ENCODE data around the gene COMT. TPM values are rescaled to one million over a fixed set of nuclear protein-coding genes. Genes with fewer than 3 reads are reported as not detected.

COMT gene
- total RNA-seq, 1 experiment from 2014 or later = 109 TPM

DNA sequence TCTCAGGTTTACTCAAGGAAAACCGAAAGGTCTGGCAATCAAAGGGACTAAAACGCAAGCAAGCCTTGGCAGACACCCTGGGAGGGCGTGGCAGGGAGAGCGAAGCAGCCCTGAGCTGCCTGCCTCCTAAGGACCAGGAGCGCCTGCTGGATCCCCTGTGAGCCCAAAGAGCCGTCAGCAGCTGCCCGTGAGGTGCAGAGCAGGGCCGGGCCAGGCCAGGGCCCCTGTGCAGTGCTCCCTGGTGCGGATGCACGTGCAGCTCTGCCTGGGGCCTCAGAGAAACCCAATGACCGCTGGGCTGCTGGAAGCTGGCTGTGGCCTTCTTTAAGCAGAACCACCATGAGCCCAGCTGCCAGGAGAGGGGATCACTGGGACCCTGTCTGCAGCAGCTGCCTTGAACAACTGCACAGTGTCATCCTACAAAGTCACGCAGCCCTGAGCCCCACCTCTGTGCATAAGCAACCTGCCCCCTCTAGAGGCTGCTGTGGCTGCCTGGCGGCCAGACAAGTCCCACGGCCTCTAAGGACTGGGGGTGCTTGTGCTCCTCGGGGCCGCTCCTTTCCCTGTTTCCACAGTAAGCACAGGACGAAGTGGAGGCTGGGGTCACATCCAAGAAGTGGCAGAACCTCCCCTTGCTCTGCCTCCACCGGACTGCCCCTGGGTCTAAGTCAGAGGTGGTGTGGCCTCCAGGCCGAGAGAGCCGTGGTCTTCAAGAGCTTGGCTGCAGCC, 29.1 kb upstream of the COMT start:
- ATAC-seq (no peak), DNase-seq (ENCODE audit: low read depth, low spot score) (no peak)
- H2AFZ ChIP-seq (ENCODE audit: low read depth, low read length, poor library complexity, severe bottlenecking) = no peak overlapping the region
- no peak overlapping the region for H3K27ac ChIP-seq (ENCODE audit: low read depth, low read length)
- ChIA-PET POLR2A (no interaction called here), CTCF (interaction anchor here (3.4 to 5.2 kb wide), 2 partner anchors 156 to 181 kb away, joined by 28 to 123 read pairs; no protein-coding TSS in a partner anchor), RAD21 (ENCODE audit: low non-redundant PET in 1 of 2, low total read pairs in 2 of 2, uncharacterized antibody in 2 of 2, unreplicated experiment in 2 of 2) (no interaction called here)
- no peak overlapping the region for H3K4me3 ChIP-seq (replicated peaks in 1 of 2; ENCODE audit: low read depth in 1 of 2, low read length in 2 of 2)
- no peaks in the 10 kb centered on the region for H3K9me2 ChIP-seq (ENCODE audit: insufficient read depth)
- no peak for TF ChIP-seq POLR2AphosphoS5 (IDR thresholded peaks at IDR 0.05; ENCODE audit: low read depth, low read length)
- TF ChIP-seq SRF (IDR thresholded peaks at IDR 0.05; ENCODE audit: low read depth) = no peak
- TF ChIP-seq MAX (IDR thresholded peaks at IDR 0.05) = no peak
- TF ChIP-seq CTCF (IDR thresholded peaks at IDR 0.05 in 2 of 3, conservative IDR thresholded peaks at IDR 0.05 in 1 of 3; ENCODE audit: borderline replicate concordance in 1 of 3, insufficient read depth in 1 of 3, low read depth in 2 of 3, low read length in 2 of 3) = 0 out of 6 replicates have a peak, but pooled peaks of 1 of the 3 experiments have one; percentile 4
- H4K20me1 ChIP-seq (ENCODE audit: insufficient read depth) = no peaks in the 10 kb centered on the region
- BruUV-seq (replicated peaks) = no TSS peak
- no peak overlapping the region for H3K9ac ChIP-seq (ENCODE audit: low read length)
- H3K9me3 ChIP-seq (ENCODE audit: control insufficient read depth in 1 of 2, insufficient read depth in 1 of 2, low read depth in 1 of 2, low read length in 2 of 2) = no peaks in the 10 kb centered on the region
- no peaks in the 10 kb centered on the region for H3K79me2 ChIP-seq (ENCODE audit: insufficient read depth, low read length)
- H3K27me3 ChIP-seq (ENCODE audit: insufficient read depth, low read length) = no peaks in the 10 kb centered on the region
- H3K4me1 ChIP-seq (ENCODE audit: control insufficient read depth in 1 of 2, insufficient read depth in 2 of 2, low read length in 2 of 2) = no peaks in the 10 kb centered on the region
- no peak overlapping the region for H3K4me2 ChIP-seq (ENCODE audit: low read length)
- intact Hi-C loops (cut with micrococcal nuclease) = no loop called here
- no peaks in the 10 kb centered on the region for H3K36me3 ChIP-seq (ENCODE audit: control insufficient read depth in 1 of 2, insufficient read depth in 2 of 2, low read length in 2 of 2)

DNA sequence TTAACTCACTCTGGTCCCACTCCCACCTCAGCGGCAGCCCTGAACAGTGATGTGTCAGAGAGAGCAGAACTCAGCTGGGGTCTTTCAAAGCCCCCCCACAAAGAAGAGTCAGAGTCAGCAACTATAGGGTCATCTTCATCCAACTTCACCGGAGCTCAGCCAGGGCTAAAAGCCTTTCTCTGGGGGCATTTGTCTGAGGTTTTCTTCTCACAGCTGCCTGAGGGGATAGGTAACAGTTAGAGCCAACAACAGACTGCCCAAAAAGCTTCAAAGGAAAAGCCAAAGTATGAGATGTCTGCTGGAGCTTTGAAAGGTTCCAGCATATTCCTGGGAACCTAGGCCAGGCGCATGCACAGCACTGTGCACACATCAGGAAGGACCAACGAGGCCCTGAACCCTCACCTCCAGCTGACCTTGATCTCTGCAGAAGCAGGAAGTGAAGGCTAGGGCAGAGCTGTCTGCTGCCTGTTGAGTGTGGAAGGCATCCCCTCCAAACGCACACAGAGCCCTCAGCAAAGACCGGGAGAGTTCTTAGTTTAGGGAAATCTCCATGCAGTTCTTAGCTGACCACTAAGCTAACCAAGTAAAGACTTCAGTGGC, 28.1 kb upstream of the COMT start:
- Histone ChIP-seq H3K9me3 (ENCODE audit: control insufficient read depth in 1 of 2, insufficient read depth in 1 of 2, low read depth in 1 of 2, low read length in 2 of 2) (no peaks in the 10 kb centered on the region), H3K36me3 (ENCODE audit: control insufficient read depth in 1 of 2, insufficient read depth in 2 of 2, low read length in 2 of 2) (no peaks in the 10 kb centered on the region), H3K27ac (ENCODE audit: low read depth, low read length) (no peak overlapping the region), H3K4me2 (ENCODE audit: low read length) (no peak overlapping the region), H3K79me2 (ENCODE audit: insufficient read depth, low read length) (no peaks in the 10 kb centered on the region), H3K27me3 (ENCODE audit: insufficient read depth, low read length) (no peaks in the 10 kb centered on the region), H3K9me2 (ENCODE audit: insufficient read depth) (no peaks in the 10 kb centered on the region), H2AFZ (ENCODE audit: low read depth, low read length, poor library complexity, severe bottlenecking) (no peak overlapping the region), H4K20me1 (ENCODE audit: insufficient read depth) (no peaks in the 10 kb centered on the region), H3K9ac (ENCODE audit: low read length) (no peak overlapping the region), H3K4me1 (ENCODE audit: control insufficient read depth in 1 of 2, insufficient read depth in 2 of 2, low read length in 2 of 2) (no peaks in the 10 kb centered on the region), H3K4me3 (replicated peaks in 1 of 2; ENCODE audit: low read depth in 1 of 2, low read length in 2 of 2) (no peak overlapping the region)
- no peak for DNase-seq (ENCODE audit: low read depth, low spot score)
- intact Hi-C loops (cut with micrococcal nuclease) = no loop called here
- ChIA-PET POLR2A (no interaction called here), CTCF (interaction anchor here (0.7 to 5.2 kb wide), 3 partner anchors 157 to 190 kb away, joined by 3 to 123 read pairs (median 3); partner anchors contain the start of gene GP1BB), RAD21 (ENCODE audit: low non-redundant PET in 1 of 2, low total read pairs in 2 of 2, uncharacterized antibody in 2 of 2, unreplicated experiment in 2 of 2) (interaction anchor here in 1 of 2 experiments (0.9 kb wide), 1 partner anchor 183 kb away, joined by 4 read pairs; no protein-coding TSS in a partner anchor)
- no peak for ATAC-seq
- no TSS peak for BruUV-seq (replicated peaks)
- TF ChIP-seq RAD21 (IDR thresholded peaks at IDR 0.05; ENCODE audit: low read depth) (no peak), SRF (IDR thresholded peaks at IDR 0.05; ENCODE audit: low read depth) (no peak), JUND (IDR thresholded peaks at IDR 0.05) (no peak), POLR2AphosphoS5 (IDR thresholded peaks at IDR 0.05; ENCODE audit: low read depth, low read length) (no peak), MAX (IDR thresholded peaks at IDR 0.05) (no peak), TCF7L2 (IDR thresholded peaks at IDR 0.05; ENCODE audit: borderline replicate concordance, extremely low read depth, insufficient read depth, insufficient read length) (no peak), EZH2 (IDR thresholded peaks at IDR 0.05) (no peak), FOSL1 (IDR thresholded peaks at IDR 0.05; ENCODE audit: low read depth) (no peak), SP1 (IDR thresholded peaks at IDR 0.05; ENCODE audit: low read depth) (no peak), EZH2phosphoT487 (IDR thresholded peaks at IDR 0.05; ENCODE audit: borderline replicate concordance) (no peak), ELF1 (IDR thresholded peaks at IDR 0.05; ENCODE audit: borderline replicate concordance, low read depth) (no peak), CBX3 (IDR thresholded peaks at IDR 0.05; ENCODE audit: low read depth) (no peak)
- TF ChIP-seq, protein P1, sequence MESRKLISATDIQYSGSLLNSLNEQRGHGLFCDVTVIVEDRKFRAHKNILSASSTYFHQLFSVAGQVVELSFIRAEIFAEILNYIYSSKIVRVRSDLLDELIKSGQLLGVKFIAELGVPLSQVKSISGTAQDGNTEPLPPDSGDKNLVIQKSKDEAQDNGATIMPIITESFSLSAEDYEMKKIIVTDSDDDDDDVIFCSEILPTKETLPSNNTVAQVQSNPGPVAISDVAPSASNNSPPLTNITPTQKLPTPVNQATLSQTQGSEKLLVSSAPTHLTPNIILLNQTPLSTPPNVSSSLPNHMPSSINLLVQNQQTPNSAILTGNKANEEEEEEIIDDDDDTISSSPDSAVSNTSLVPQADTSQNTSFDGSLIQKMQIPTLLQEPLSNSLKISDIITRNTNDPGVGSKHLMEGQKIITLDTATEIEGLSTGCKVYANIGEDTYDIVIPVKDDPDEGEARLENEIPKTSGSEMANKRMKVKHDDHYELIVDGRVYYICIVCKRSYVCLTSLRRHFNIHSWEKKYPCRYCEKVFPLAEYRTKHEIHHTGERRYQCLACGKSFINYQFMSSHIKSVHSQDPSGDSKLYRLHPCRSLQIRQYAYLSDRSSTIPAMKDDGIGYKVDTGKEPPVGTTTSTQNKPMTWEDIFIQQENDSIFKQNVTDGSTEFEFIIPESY (IDR thresholded peaks at IDR 0.05; ENCODE audit: extremely low read depth, insufficient replicate concordance, low read length) = no peak
